Urothelium cell line (cell line): ENCODE data around the gene MAN1C1.
"Not testable (repeated sequence)": the region's sequence is repeated elsewhere in the genome, so short reads cannot be mapped to it uniquely, and the experiment has no call there.

ENCODE experiments used
- DNase-seq: peaks from one replicate; pipeline ENCODE4 v3.0.0; 2011; ENCODE audit warnings: low spot score, mixed read lengths
- FAIRE-seq: peaks from 2 replicates; lab custom pipeline; 2011; peaks lifted over from hg19 to GRCh38; lab: Jason Lieb, UNC

Gene MAN1C1

GRCh38 chr1:25729045-25729444, 112.5 kb downstream of the MAN1C1 start:
- no peak for FAIRE-seq
- no peak for DNase-seq

- DNase-seq, result no peak
Measured at GRCh38 chr1:25729790-25730644, 113.4 kb downstream of the MAN1C1 start.

GRCh38 chr1:25731148-25731547, 114.6 kb downstream of the MAN1C1 start:
- DNase-seq (no peak), FAIRE-seq (peak; percentile 9)

More at GRCh38 chr1:25729790-25730644, 113.4 kb downstream of the MAN1C1 start:
- FAIRE-seq, result no peak

- FAIRE-seq (no peak), DNase-seq (no peak)
Measured at GRCh38 chr1:25731626-25732370, 115.2 kb downstream of the MAN1C1 start.

GRCh38 chr1:25732821-25733220, 116.2 kb downstream of the MAN1C1 start:
- no peak for FAIRE-seq
- DNase-seq, result no peak

- DNase-seq, result no peak
- no peak for FAIRE-seq
Measured at GRCh38 chr1:25733271-25733670, 116.7 kb downstream of the MAN1C1 start.

- DNase-seq, FAIRE-seq: not testable (repeated sequence)
Measured at GRCh38 chr1:25734991-25735390, 118.4 kb downstream of the MAN1C1 start.

- DNase-seq, result no peak
- no peak for FAIRE-seq
Measured at GRCh38 chr1:25735956-25736529, 119.5 kb downstream of the MAN1C1 start.

GRCh38 chr1:25737130-25737529, 120.5 kb downstream of the MAN1C1 start:
- no peak for DNase-seq
- FAIRE-seq, result no peak

GRCh38 chr1:25738499-25738898, 121.9 kb downstream of the MAN1C1 start:
- no peak for FAIRE-seq

GRCh38 chr1:25739341-25739740, 122.8 kb downstream of the MAN1C1 start:
- no peak for FAIRE-seq
- DNase-seq, result no peak

More at GRCh38 chr1:25738499-25738898, 121.9 kb downstream of the MAN1C1 start:
- no peak for DNase-seq

- DNase-seq (no peak), FAIRE-seq (no peak)
Measured at GRCh38 chr1:25740071-25740470, 123.5 kb downstream of the MAN1C1 start.

- FAIRE-seq, result no peak
Measured at GRCh38 chr1:25742316-25742715, 125.7 kb downstream of the MAN1C1 start.

GRCh38 chr1:25743164-25744139, 126.9 kb downstream of the MAN1C1 start:
- no peak for DNase-seq
- FAIRE-seq, result no peak

More at GRCh38 chr1:25742316-25742715, 125.7 kb downstream of the MAN1C1 start:
- DNase-seq, result no peak

GRCh38 chr1:25744140-25744581, 127.6 kb downstream of the MAN1C1 start:
- DNase-seq (peak; percentile 26), FAIRE-seq (peak; percentile 30)

GRCh38 chr1:25744636-25745425, 128.2 kb downstream of the MAN1C1 start:
- no peak for DNase-seq
- FAIRE-seq, result no peak

- DNase-seq (no peak), FAIRE-seq (no peak)
Measured at GRCh38 chr1:25746299-25747045, 129.9 kb downstream of the MAN1C1 start.

- no peak for DNase-seq
- no peak for FAIRE-seq
Measured at GRCh38 chr1:25747046-25747719, 130.6 kb downstream of the MAN1C1 start.
